ENCODE results near the gene CPD. TPM values are rescaled to one million over a fixed set of nuclear protein-coding genes. Genes with fewer than 3 reads are reported as not detected.
"Not testable (repeated sequence)": the region's sequence is repeated elsewhere in the genome, so short reads cannot be mapped to it uniquely, and the experiment has no call there.

CPD gene
- total RNA-seq, 1 donor from 2014 or later: 53.2 TPM

DNA sequence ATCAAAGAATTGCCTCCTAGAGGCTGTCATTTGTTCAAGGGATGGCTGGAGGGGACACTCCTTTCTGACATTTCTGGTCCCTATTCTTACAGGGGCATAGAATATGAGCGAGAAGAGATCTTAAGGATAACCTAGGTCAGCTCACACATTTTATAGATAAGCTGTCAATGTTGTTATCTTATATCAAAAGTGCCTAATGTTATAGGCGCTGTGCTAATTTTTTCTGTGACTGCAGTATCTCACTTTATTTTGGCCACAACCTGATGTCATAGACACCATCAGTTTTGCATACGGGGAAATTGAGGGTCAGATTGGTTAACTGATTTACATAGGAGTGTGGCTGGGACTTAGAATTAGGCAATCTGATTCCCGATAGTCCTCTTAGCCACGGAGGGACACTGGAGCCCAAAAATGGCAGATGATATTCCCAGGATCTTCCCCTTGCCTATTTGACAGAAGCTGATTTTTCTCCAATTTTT, 1.2 kb downstream of the CPD start:
- ATAC-seq (no peak), DNase-seq (ENCODE audit: low spot score) (no peak)
- intact Hi-C loops (cut with DNase I): no loop called here

DNA sequence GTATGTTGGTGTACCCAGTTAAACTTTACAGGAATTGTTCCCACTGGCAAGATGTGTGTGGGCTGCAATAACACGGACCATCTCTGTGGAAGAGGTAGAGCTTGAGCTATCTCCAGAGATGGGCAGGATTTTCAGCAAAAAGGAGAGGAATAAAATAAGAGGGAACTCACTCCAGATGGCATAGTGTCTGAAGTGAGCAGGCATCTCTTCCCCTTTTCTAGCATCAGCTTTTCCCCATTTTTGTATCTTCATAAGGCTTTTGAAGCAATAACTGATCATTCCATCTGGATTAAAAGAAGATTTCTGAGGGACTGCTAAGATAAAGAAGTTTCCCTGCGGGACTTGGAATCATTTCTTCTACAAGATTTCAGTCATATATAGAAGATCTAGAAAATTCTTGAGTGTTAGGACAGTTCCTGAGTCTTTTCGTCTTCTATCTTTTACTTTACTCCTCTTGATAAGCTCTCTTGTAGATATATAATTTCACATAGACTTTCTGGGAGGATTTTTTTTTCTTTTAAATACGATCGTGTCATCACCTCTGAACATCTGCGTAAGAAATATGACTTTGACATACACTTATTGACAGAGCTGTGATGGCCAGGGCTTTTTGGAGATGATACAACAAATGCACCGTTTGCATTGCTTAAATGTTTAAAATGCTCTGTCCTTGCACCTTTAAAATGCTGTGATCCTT, 2.1 kb downstream of the CPD start:
- intact Hi-C loops (cut with DNase I): no loop called here
- ATAC-seq (no peak), DNase-seq (ENCODE audit: low spot score) (no peak)

DNA sequence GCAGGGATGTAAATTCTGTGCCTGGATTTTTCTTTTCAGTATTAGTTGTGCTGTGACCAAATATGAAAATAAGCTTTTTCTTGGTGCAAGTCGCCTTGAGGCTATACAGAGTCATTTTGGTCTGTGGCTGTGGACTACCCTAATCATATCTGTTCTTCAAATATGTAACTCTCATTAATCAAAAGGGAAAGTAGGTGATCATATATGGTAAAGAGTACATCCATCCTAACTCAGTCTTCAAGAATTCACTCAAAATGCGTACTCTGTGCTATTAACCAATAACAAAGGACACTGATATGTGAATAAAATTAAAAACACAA, 2.6 kb downstream of the CPD start:
- intact Hi-C loops (cut with DNase I): no loop called here

DNA sequence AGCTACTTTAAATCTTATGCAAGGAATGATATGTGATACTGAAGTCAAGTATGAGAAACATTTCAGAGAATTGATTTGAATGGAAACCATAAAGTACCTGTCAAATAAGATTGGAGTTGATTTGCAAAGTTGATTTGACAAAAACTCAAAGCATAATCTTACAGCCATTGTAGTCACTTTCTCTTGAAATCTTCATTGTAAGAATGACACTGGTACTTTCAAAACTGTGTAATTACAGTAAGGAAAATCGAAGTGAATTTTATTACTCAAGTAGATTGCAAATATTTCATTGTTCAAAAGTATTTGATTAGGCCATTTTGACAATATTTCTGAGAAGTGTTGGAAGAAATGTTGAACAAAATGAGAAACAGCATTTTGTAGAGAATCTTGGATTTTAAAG, 3.6 kb downstream of the CPD start:
- no peak for ATAC-seq
- intact Hi-C loops (cut with DNase I): no loop called here
- DNase-seq (ENCODE audit: low spot score): no peak

More for the DNA sequence above, 2.6 kb downstream of the CPD start:
- ATAC-seq (no peak), DNase-seq (ENCODE audit: low spot score) (no peak)

DNA sequence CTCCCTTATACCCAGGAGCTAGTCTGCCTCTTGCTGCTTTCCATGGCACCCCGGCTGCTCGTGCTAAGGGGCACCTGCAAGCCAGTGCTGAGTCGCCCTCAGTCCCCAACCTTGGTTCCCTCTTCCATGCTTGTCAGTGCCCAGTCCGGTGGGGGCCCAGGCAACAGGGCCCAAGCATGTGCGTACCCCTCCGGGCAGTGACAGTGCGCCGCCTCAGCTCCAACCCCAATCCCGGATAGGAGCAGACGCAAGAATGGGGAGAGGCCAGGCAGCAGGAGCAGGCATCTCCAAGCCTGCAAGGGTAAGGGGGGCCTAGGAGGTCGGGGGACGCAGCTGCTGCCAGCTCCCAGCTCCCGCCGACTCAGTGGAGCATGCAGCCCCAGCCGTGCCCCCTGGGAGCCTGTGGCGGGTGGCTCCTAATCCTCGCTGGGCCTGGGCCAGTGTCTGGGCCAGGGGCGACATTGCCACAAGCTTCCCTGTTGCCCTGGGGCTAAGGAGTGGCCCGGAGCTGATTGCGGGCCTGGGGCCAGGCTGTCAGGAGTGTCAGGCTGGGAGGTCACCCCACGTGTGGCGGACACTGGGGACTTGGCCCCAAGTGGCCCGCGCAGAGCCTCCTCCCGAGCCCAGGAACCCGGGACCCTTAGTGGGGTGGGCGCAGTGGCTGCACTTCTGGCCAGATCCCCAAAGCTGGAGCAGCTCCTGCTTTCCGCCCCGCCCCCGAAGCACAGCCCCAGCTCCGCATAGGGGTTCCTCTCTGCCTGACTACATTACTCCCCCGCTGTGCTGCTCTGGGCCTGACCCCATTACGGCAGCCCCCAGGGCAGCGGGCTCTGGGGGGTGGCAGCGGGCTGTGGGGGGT, 9.8 kb downstream of the CPD start:
- intact Hi-C loops (cut with DNase I): no loop called here

DNA sequence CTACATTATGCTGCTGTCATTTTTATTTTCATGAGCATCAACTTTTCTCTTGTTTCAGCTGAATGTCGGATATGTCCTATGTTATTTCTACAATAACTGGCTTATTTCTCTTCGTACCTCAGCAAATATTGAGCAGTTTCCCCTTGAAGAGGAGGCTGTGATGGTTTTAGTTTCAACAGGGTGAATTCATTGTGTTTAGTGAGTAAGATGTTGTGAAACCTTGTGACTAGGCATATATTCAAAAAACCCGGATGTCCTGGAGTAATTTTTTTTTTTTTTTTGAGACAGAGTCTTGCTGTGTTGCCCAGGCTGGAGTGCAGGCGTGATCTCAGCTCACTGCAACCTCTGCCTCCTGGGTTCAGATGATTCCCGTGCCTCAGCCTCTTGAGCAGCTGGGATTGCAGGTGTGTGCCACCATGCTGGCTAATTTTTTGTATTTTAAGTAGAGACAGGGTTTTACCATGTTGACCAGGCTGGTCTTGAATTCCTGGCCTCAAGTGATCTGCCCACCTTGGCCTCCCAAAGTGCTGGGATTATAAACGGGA, 11.1 kb downstream of the CPD start:
- ATAC-seq (no peak), DNase-seq (ENCODE audit: low spot score) (no peak)
- intact Hi-C loops (cut with DNase I): no loop called here

More for the DNA sequence above, 9.8 kb downstream of the CPD start:
- ATAC-seq: no peak
- no peak for DNase-seq (ENCODE audit: low spot score)

DNA sequence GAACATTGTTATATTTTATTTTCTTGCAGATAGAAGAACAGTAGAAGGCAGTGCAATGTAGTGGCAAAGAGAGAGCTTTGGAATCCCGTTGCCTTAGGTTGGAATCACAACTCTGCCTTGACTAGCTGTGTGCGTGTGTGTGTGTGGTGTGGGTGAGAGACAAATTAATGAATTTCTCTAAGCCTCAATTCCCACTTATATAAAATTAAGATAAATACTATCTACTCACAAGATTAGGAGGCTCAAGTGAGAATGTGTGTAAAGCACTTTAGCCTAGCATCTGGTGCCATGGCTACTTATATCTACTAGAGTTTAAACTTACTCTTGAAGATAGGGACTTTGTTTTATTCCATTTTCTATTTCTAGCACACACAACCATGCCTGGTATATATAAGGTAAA, 12.8 kb downstream of the CPD start:
- no peak for ATAC-seq
- DNase-seq (ENCODE audit: low spot score): no peak
- intact Hi-C loops (cut with DNase I): no loop called here

DNA sequence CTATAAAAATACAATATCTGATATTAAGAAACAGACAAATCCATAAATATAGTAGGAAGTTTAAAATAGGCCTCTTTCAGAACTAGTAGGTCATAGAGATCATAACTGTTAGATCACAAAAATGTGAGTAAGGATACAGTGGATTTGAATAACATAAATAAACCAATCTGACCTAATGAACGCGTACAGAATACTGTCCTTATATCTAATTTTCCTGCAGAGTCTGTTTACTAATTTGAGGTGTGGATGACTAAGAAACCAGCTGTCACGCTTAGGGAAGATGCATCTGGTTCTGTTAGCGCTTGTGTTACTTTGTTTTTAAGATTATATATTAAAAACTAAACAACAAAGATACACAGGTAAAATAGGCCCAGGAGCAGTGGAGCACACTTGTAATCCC, 14.8 kb downstream of the CPD start:
- DNase-seq (ENCODE audit: low spot score): no peak
- intact Hi-C loops (cut with DNase I): no loop called here
- ATAC-seq: no peak

DNA sequence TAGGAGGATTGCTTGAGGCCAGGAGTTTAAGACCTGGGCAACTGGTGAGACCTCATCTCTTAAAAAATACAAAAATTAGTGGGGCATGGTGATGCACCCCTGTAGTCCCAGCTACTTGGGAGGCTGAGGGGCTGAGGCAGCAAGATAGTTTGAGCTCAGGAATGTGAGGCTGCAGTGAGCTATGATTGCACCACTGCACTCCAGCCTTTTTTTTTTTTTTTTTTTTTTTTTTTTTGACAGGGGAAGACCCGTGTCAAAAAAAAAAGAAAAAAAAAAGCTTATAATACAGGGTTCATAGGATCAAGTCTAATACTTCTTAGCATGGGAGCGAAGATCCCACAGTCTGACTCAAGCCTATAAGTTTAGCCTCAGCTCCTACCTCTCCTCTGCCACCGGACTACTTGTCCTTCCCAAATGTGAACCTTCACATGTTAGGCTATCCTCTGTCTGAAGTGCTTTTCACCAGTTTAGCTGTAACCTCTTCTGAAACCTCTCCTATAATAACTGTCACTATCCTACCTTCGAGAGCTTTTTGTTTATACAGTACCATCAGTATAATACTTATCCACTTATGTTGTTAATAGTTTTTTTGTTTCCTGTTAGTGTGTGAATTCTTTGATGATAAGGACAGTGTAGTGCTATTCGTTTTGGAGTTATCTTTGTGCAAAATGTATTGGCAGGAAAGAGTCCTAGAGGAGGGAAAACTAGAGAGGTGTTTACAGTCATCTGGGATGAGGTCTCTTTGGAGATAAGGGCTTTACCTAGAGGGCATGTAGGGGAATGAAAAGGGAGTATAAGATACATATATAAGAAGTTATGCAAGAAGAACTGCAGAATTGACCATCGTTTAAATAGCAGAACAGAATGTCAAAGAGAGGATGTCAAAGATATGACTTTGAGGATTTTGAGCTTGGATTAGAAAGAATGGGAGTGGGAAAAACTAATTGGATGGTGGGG, 15.5 kb downstream of the CPD start:
- DNase-seq (ENCODE audit: low spot score): no peak
- no peak for ATAC-seq
- intact Hi-C loops (cut with DNase I): no loop called here

DNA sequence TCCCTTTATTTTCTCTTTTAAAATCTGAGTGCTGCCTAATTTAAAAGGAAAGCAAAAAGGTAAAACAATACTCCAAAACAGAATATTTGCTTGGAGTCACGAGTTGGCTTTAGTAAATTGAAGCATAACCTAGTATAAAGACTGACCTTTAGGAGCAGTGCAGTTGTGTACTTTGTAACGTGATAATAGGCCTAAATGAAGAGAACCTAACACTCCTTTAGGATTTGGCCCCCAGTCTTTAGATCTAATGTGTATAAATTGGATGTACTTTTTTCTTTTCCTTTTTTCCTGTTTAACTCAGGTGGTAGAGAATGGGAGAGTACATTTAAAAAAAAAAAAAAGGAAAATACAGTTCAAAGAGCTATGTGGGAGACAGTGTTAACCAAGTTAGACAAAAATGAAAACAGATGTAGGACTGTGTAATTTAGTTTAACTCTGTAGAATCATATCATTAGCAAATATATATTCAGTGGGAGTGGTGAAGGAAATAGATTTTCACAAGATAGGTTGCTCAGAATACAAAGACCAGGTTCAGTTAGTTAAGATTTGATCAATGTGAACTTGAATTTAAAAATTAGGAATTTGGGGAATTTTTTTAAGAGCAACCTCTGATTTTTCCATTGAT, 16.8 kb downstream of the CPD start:
- no peak for DNase-seq (ENCODE audit: low spot score)
- intact Hi-C loops (cut with DNase I): no loop called here
- ATAC-seq: no peak

DNA sequence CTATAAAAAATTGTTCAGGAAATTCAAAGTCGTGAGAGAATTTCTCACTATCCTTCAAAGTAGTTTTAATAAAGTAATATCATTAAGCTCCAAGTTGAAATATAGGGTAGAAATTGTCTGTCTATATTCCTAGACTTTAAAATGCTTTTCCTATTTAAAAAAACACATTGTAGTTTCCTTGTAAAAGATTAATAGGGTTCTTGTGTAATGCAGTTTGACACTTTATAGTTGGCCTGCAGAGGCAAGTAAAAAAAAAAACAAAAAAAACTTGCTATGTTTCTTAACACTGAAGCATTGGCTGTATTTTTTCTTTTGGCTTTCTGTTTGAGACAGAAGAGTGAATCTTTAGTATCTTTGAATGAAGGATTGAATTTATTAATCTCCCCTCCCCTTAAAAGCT, 17.4 kb downstream of the CPD start:
- ATAC-seq: no peak
- intact Hi-C loops (cut with DNase I): no loop called here

DNA sequence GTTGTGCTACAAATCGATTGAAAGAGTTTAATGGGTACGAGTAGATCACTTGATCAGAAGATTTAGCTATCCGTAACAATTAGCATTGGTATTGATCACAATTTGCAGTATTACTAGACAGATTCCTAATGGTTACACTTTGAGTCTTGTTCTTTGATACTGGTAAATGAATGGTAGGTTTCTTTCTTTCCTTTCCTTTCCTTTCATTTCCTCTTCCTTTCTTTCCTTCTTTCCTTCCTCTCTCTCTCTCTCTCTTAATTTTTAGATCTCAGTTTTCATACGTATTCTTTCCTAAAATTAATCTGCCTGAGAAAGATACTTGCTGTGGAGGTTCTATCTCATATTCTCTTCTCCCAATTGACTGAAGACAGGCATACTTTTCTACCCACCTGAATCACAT, 17.9 kb downstream of the CPD start:
- intact Hi-C loops (cut with DNase I): no loop called here
- ATAC-seq (no peak), DNase-seq (ENCODE audit: low spot score) (no peak)

More for the DNA sequence above, 17.4 kb downstream of the CPD start:
- no peak for DNase-seq (ENCODE audit: low spot score)

DNA sequence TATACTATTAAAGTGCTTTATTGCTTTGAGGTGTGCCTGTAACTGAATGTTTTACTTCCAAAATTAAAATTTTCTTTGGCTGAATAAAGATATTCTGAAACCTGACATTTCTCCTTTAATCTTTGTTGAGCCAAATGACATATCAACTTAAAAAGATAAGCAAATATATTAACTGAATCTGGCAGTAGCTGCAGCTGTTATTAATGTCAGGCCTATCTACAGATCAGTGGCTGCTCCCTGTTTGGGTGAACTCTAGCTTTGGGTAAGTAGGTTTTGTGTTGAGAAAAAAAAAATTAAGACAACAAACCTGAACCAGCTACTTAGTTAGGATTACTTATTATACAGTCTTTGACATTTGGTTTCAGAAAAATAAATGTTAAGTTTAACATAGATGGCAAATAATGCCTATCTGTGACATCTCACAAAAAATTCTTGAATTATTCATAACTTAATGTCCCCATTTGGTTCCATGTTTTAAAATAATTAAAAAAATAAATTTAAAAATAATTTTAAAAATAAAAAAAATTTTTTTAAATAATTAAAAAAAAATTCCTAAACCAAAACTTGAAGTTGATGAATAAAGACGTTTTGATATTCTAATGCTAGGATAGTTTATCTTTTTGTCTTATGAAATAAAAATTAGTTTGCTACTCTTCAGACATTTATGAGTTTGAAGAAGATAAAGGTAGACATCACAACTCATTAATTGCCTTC, 19.8 kb downstream of the CPD start:
- intact Hi-C loops (cut with DNase I): no loop called here
- DNase-seq (ENCODE audit: low spot score) (no peak), ATAC-seq (no peak)

DNA sequence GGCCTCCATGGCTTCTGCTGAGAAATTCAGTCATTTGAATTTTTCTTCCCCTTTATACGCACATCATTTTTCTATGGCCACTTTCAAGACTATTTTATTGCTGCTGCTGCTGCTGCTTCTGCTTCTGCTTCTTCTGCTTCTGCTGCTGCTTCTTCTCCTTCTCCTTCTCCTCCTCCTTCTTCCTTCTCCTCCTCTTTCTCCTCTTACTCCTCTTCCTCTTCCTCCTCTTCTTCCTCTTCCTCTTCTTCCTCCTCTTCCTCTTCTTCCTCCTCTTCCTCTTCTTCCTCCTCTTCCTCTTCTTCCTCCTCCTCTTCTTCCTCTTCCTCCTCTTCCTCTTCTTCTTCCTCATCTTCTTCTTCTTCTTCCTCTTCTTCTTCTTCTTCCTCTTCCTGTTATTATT, 22.4 kb downstream of the CPD start:
- intact Hi-C loops (cut with DNase I): no loop called here
- ATAC-seq (no peak), DNase-seq (ENCODE audit: low spot score) (no peak)

DNA sequence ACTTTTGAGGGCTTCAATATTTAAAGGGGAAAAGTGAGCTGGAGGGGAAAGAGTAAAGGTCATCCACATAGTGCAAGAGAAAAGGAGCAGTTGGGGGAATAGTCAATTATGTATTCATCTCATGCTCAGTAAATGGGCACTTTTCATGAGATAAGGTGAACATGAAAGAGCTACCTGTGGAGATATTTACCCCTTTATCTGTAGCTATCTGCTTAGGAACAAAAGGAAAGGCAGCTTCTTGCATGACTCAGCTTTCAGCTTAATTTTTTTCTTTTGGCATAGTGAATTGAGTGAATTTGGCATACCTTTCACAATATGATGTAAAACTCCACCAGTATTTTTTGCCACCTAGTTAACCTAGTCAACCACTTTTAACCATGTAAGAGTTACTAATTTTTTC, 26.4 kb downstream of the CPD start:
- intact Hi-C loops (cut with DNase I): no loop called here
- no peak for ATAC-seq
- DNase-seq (ENCODE audit: low spot score): no peak

DNA sequence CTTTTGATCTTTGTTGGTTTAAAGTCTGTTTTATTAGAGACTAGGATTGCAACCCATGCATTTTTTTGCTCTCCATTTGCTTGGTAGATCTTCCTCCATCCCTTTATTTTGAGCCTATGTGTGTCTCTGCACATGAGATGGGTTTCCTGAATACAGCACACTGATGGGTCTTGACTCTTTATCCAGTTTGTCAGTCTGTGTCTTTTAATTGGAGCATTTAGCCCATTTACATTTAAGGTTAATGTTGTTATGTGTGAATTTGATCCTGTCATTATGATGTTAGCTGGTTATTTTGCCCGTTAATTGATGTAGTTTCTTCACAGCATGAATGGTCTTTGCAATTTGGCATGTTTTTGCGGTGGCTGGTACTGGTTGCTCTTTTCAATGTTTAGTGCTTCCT, 31.9 kb downstream of the CPD start:
- DNase-seq (ENCODE audit: low spot score); intact Hi-C loops (cut with DNase I); ATAC-seq: not testable (repeated sequence)

DNA sequence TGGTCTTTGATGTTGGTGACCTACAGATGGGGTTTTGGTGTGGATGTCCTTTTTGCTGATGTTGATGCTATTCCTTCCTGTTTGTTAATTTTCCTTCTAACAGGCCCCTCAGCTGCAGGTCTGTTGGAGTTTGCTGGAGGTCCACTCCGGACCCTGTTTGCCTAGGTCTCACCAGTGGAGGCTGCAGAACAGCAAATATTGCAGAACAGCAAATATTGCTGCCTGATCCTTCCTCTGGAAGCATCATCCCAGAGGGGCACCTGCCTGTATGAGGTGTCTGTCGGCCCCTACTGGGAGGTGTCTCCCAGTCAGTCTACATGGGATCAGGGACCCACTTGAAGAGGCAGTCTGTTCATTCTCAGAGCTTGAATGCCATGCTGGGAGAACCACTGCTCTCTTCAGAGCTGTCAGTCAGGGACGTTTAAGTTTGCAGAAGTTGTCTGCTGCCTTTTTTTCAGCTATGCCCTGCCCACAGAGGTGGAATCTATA, 33.3 kb downstream of the CPD start:
- ATAC-seq; intact Hi-C loops (cut with DNase I); DNase-seq (ENCODE audit: low spot score): not testable (repeated sequence)

DNA sequence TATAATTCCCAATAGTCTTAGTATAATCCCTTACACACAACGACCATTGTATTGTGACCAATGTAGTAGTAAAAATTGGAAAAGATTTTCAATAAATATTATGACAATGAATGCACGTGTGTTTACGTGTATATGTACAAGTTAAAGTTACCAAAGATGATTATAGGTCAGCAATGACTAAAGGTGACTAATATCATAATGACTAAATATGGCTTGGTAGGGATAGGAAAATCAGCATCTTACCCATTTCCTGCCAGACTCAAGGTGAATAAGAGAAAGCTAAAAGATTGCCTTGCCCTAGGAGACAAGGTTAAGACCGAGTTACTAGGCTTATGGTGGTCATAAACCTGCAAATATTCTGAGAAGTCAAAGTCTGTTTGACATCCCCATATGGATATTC, 34.4 kb downstream of the CPD start:
- intact Hi-C loops (cut with DNase I): no loop called here
- ATAC-seq: no peak
- DNase-seq (ENCODE audit: low spot score): no peak

Measured in sciatic nerve (tissue), 2 donors.